Small intestine (tissue), 7 donors: ENCODE measurements around the gene LRCH1. TPM values are rescaled to one million over a fixed set of nuclear protein-coding genes. Genes with fewer than 3 reads are reported as not detected.

ENCODE experiments used
- DNase-seq, 2 donors: peaks; one replicate each; pipeline versions ENCODE4 v3.0.0 to v3.0.0-alpha.2; 2013
- FAIRE-seq: peaks from 2 replicates; lab custom pipeline; 2012; peaks lifted over from hg19 to GRCh38; lab: Jason Lieb, UNC
- H3K27ac ChIP-seq, 3 donors: one replicate each; pipeline ENCODE4 v1.5.1; 2013; ENCODE audit warnings: low read length in 2 of 3, mild to moderate bottlenecking in 2 of 3, control low read depth in 1 of 3, inconsistent platforms in 1 of 3, low read depth in 1 of 3, moderate library complexity in 1 of 3
- H3K27me3 ChIP-seq, 3 donors: one replicate each; pipeline ENCODE4 v1.6.1; 2013; ENCODE audit warnings: low read length in 3 of 3, inconsistent platforms in 1 of 3; ENCODE audit not compliant: control insufficient read depth in 3 of 3, insufficient read depth in 3 of 3
- H3K36me3 ChIP-seq, 3 donors: one replicate each; pipeline ENCODE4 v1.6.1; 2013; ENCODE audit warnings: low read length in 3 of 3, inconsistent platforms in 1 of 3, low read depth in 1 of 3, mild to moderate bottlenecking in 1 of 3, moderate library complexity in 1 of 3; ENCODE audit not compliant: control insufficient read depth in 3 of 3, insufficient read depth in 2 of 3
- H3K4me1 ChIP-seq, 3 donors: one replicate each; pipeline ENCODE4 v1.6.1; 2013; ENCODE audit warnings: low read length in 2 of 3, inconsistent platforms in 1 of 3, low read depth in 1 of 3, mild to moderate bottlenecking in 1 of 3, moderate library complexity in 1 of 3; ENCODE audit not compliant: control insufficient read depth in 3 of 3, insufficient read depth in 2 of 3
- H3K4me3 ChIP-seq, 3 donors: one replicate each; pipeline ENCODE4 v1.5.1; 2013; ENCODE audit warnings: low read length in 3 of 3, control low read depth in 1 of 3, inconsistent platforms in 1 of 3, low read depth in 1 of 3, mild to moderate bottlenecking in 1 of 3, moderate library complexity in 1 of 3
- H3K9me3 ChIP-seq, 2 donors: one replicate each; pipeline ENCODE4 v1.6.1; 2013; ENCODE audit warnings: low read depth in 1 of 2, low read length in 1 of 2; ENCODE audit not compliant: control insufficient read depth in 2 of 2, insufficient read depth in 1 of 2
- WGBS, 3 donors: extraction: QIAGEN DNeasy Blood & Tissue Kit; methylation state at CpG; one replicate each; pipeline ENCODE4 v1.1.7; 2013; 5-methylcytosine and 5-hydroxymethylcytosine counted together
- polyA plus RNA-seq, 4 donors: library from polyadenylated mRNA; stranded (reverse) in 3 of 4; unstranded in 1 of 4; fragments of 200-250 nt in 3 of 4; fragments of 120-200 nt in 1 of 4; gene quantifications; one replicate each; pipeline versions ENCODE4 v1.2.1 to v1.2.3, GENCODE V29; 2013
- donor health status: healthy with polysubstance abuse.
- donor health status: control.
- donor health status: control.
- donor health status: Bipolar disorder and iron deficiency.
- donor health status: healthy.

The LRCH1 gene
- polyA plus RNA-seq, 4 donors = 6.9 to 10.9 (median 7.0) TPM

DNA sequence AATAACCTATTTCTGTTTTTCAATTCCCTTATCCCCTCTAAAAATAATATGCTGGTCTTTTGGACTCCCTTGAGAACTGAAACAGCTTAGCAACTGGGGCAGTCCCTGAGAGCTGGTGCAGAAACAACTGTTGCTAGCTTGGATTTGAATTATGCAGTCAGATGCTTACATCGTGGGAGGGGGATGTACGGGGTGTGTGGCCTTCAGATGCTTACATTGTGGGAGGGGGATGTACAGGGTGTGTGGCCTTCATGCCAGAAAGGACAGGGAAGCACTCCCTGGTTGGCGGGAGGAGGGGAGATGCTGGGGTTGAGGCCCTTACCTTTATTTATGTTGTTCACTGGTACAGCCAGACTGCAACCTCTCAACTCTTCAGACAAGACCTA lies 25.6 kb downstream of the LRCH1 start:
- no peak for DNase-seq
- H3K27ac ChIP-seq = peak overlapping the region in 1 of 3 donors; percentile 8
- H3K9me3 ChIP-seq = no peaks in the 10 kb centered on the region

GRCh38 chr13:46580362-46580839 lies 27.4 kb downstream of the LRCH1 start:
- FAIRE-seq = no peak
- Histone ChIP-seq H3K36me3 (no peaks in the 10 kb centered on the region), H3K4me3 (no peak overlapping the region), H3K9me3 (no peaks in the 10 kb centered on the region), H3K27ac (no peak overlapping the region), H3K4me1 (peaks cover 2 to 26% (median 14%) of the 10 kb centered on the region in 3 donors), H3K27me3 (no peaks in the 10 kb centered on the region)
- WGBS, 3 donors = 69 to 82% (median 81%) methylated on average over 5 of the region's 5 CpGs
- DNase-seq = no peak

More for the DNA sequence above, 25.6 kb downstream of the LRCH1 start:
- Histone ChIP-seq H3K4me1 (peaks cover 0 to 27% (median 9%) of the 10 kb centered on the region in 3 donors), H3K27me3 (no peaks in the 10 kb centered on the region), H3K36me3 (no peaks in the 10 kb centered on the region), H3K4me3 (no peak overlapping the region)
- FAIRE-seq = no peak
- 54 to 89% (median 79%) methylated on average over 3 of the region's 3 CpGs for WGBS, 3 donors

DNA sequence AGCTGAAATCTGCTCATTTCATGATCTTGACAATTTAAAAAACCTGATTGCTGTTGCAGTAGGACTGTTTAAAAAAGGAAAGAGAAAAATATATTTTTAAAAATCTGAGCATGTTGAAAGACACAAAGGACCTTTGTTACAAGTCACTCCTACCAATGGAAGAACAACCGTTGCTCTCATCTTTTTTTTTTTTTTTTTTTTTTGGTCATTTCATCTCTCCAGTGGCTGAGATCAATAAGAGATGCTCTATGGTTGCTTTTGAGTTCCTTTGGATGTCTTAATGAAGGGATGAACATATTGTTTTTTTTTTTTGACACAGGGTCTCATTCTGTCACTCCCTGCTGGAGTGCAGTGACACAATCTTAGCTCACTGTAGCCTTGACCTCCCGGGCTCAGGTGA lies 29.2 kb downstream of the LRCH1 start:
- no peaks in the 10 kb centered on the region for H3K9me3 ChIP-seq
- H3K4me3 ChIP-seq = no peak overlapping the region
- H3K27ac ChIP-seq = no peak overlapping the region
- DNase-seq (no peak), FAIRE-seq (no peak)
- H3K4me1 ChIP-seq = peaks cover 9 to 28% (median 26%) of the 10 kb centered on the region in 3 donors
- no peaks in the 10 kb centered on the region for H3K36me3 ChIP-seq
- no peaks in the 10 kb centered on the region for H3K27me3 ChIP-seq
- 60 to 64% (median 61%) methylated on average over 2 of the region's 2 CpGs for WGBS, 3 donors

- Histone ChIP-seq H3K4me3 (no peak overlapping the region), H3K27me3 (no peaks in the 10 kb centered on the region), H3K4me1 (peaks cover 11 to 30% (median 14%) of the 10 kb centered on the region in 3 donors), H3K9me3 (no peaks in the 10 kb centered on the region), H3K27ac (peak overlapping the region in 1 of 3 donors; percentile 33), H3K36me3 (no peaks in the 10 kb centered on the region)
- FAIRE-seq (no peak), DNase-seq (no peak)
- 42 to 50% (median 50%) methylated on average over 7 of the region's 7 CpGs for WGBS, 3 donors
These were observed 34.0 kb downstream of the LRCH1 start for GRCh38 chr13:46586751-46587514.

- Histone ChIP-seq H3K4me1 (peaks cover 11 to 33% (median 19%) of the 10 kb centered on the region in 3 donors), H3K27me3 (no peaks in the 10 kb centered on the region), H3K27ac (no peak overlapping the region), H3K36me3 (no peaks in the 10 kb centered on the region), H3K9me3 (no peaks in the 10 kb centered on the region), H3K4me3 (no peak overlapping the region)
- DNase-seq (peak in 1 of 2 donors; percentile 73), FAIRE-seq (no peak)
- 17 to 42% (median 32%) methylated on average over 4 of the region's 4 CpGs for WGBS, 3 donors
These were observed 34.9 kb downstream of the LRCH1 start for GRCh38 chr13:46587807-46588418.

GRCh38 chr13:46592385-46592784 lies 39.4 kb downstream of the LRCH1 start:
- H3K9me3 ChIP-seq = no peaks in the 10 kb centered on the region
- H3K36me3 ChIP-seq = no peaks in the 10 kb centered on the region
- peaks cover 2 to 16% (median 11%) of the 10 kb centered on the region in 3 donors for H3K4me1 ChIP-seq
- no peak for DNase-seq
- H3K27me3 ChIP-seq = no peaks in the 10 kb centered on the region
- FAIRE-seq = no peak
- H3K4me3 ChIP-seq = no peak overlapping the region
- no peak overlapping the region for H3K27ac ChIP-seq

DNA sequence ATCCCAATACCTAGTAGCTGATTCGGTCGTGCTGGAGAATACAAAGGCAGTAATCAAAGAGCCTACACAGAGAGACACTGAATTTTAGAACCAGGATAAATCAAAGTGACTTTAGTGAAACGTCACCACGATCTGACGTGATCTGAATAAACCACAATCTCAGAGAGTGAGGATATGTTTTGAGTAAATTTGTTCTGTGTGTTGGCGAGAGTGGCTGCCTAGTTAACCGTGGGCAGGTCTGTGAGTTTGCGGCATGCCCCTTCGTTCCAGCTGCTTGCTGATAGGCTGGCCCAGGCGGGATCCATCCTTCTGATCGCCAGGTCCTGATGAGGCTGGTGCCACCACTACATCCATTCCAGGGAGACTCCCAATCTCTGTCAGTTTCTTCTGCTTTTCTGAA lies 40.4 kb downstream of the LRCH1 start:
- Histone ChIP-seq H3K9me3 (no peaks in the 10 kb centered on the region), H3K4me1 (peaks cover 2 to 16% (median 5%) of the 10 kb centered on the region in 3 donors), H3K4me3 (no peak overlapping the region), H3K36me3 (no peaks in the 10 kb centered on the region), H3K27me3 (no peaks in the 10 kb centered on the region), H3K27ac (no peak overlapping the region)
- WGBS, 3 donors = 72 to 91% (median 76%) methylated on average over 11 of the region's 11 CpGs
- FAIRE-seq (no peak), DNase-seq (no peak)

- Histone ChIP-seq H3K36me3 (no peaks in the 10 kb centered on the region), H3K27ac (no peak overlapping the region), H3K9me3 (no peaks in the 10 kb centered on the region), H3K4me1 (peaks cover 2 to 16% (median 5%) of the 10 kb centered on the region in 3 donors), H3K4me3 (no peak overlapping the region), H3K27me3 (no peaks in the 10 kb centered on the region)
- WGBS, 3 donors = 80 to 88% (median 84%) methylated on average over 5 of the region's 5 CpGs
- FAIRE-seq = no peak
- DNase-seq = no peak
These were observed 41.6 kb downstream of the LRCH1 start for GRCh38 chr13:46594374-46595078.
